Loucy (cell line): ENCODE data around the gene SCN8A.

Source experiments
- CTCF ChIP-seq: fragments of 200-600 bp; sonication (generic); conservative IDR thresholded peaks from 2 replicates; pipeline ENCODE4 v1.5.1; 2014; ENCODE audit warnings: mild to moderate bottlenecking, antibody characterized with exemption, low read length
- EZH2phosphoT487 ChIP-seq: fragments of 200-600 bp; IDR thresholded peaks from 2 replicates; pipeline ENCODE4 v1.6.1; 2018; ENCODE audit warnings: antibody characterized with exemption, mild to moderate bottlenecking, moderate library complexity, borderline replicate concordance

- no peak for TF ChIP-seq CTCF
- no peak for TF ChIP-seq EZH2phosphoT487
Measured at GRCh38 chr12:51705450-51705849, 114.4 kb downstream of the SCN8A start.
